Activated naive CD8-positive, alpha-beta T cell treated with anti-CD3 and anti-CD28 coated beads, Interleukin-2, amount 10 ng/mL, durations not matched to agents 7 days and 5 days (primary cell): ENCODE results near the gene PTPRN2. TPM values are rescaled to one million over a fixed set of nuclear protein-coding genes. Genes with fewer than 3 reads are reported as not detected.

Experiments used
- ATAC-seq: fragments of 150-1000 bp; cut with Tn5 transposase; one replicate; pipeline ENCODE4 v1.10.0; 2021; ENCODE audit warnings: low read depth, moderate library complexity
- POLR2A ChIA-PET: fragments of 350-600 bp; sonication (Branson Sonifier 250); formaldehyde crosslinking; loops from one replicate; lab custom pipeline; 2021; ENCODE audit warnings: antibody characterized with exemption; lab: Charles Lee
- DNase-seq: peaks from one replicate; pipeline ENCODE4 v3.0.0; 2021
- H3K27ac Mint-ChIP-seq: one replicate; pipeline ENCODE4 v1.8.0; 2022; ENCODE audit warnings: mild to moderate bottlenecking, mixed read lengths
- H3K27me3 Mint-ChIP-seq: one replicate; pipeline ENCODE4 v1.8.0; 2022; ENCODE audit warnings: mild to moderate bottlenecking, moderate library complexity, mixed read lengths
- H3K36me3 Mint-ChIP-seq: one replicate; pipeline ENCODE4 v1.8.0; 2021; ENCODE audit warnings: mild to moderate bottlenecking, mixed read lengths
- H3K4me1 Mint-ChIP-seq: one replicate; pipeline ENCODE4 v1.8.0; 2021; ENCODE audit warnings: mixed read lengths
- H3K4me3 Mint-ChIP-seq: one replicate; pipeline ENCODE4 v1.8.0; 2022; ENCODE audit warnings: mild to moderate bottlenecking, moderate library complexity, mixed read lengths
- H3K9me3 Mint-ChIP-seq: one replicate; pipeline ENCODE4 v1.8.0; 2021; ENCODE audit warnings: mixed read lengths
- total RNA-seq, 2 experiments: library from RNA; stranded (reverse); gene quantifications; one replicate each; pipeline ENCODE4 v1.2.3, GENCODE V29; 2021

PTPRN2 gene
- total RNA-seq, 2 experiments from 2014 or later, result 4.5 to 4.9 TPM

DNA sequence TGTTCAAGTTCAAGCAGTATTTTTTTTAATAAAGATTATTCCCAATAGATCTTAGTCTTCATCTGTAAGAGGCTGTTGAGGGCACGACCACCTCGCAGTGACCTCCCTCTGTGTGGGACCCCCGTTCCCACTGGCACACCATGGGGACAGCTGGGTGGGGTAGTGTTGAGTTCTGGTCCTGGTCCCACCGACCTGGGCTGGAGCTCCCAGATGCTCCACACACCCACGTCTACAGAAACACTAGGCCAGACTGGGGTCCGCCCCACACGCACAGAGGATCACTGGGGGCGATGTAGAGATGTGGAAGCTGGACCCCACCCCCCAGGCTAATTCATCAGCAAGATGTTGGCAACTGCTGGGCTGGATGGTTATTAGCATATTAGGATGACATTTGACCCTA is 623.6 kb downstream of the PTPRN2 start:
- no peak for ATAC-seq
- Mint-ChIP-seq H3K27ac (no peak overlapping the region), H3K9me3 (peaks cover 9% of the 10 kb centered on the region), H3K4me1 (no peaks in the 10 kb centered on the region), H3K4me3 (no peak overlapping the region), H3K36me3 (no peaks in the 10 kb centered on the region), H3K27me3 (peaks cover 14% of the 10 kb centered on the region)
- no peak for DNase-seq
- POLR2A ChIA-PET, result no interaction called here

GRCh38 chr7:157963526-157963925 is 624.1 kb downstream of the PTPRN2 start:
- ATAC-seq (no peak), DNase-seq (no peak)
- Mint-ChIP-seq H3K9me3 (peaks cover 7% of the 10 kb centered on the region), H3K4me3 (no peak overlapping the region), H3K27me3 (peaks cover 14% of the 10 kb centered on the region), H3K27ac (no peak overlapping the region), H3K4me1 (no peaks in the 10 kb centered on the region), H3K36me3 (no peaks in the 10 kb centered on the region)
- POLR2A ChIA-PET, result no interaction called here

- Mint-ChIP-seq H3K36me3 (no peaks in the 10 kb centered on the region), H3K9me3 (peaks cover 6% of the 10 kb centered on the region), H3K27me3 (peaks cover 14% of the 10 kb centered on the region), H3K4me1 (no peaks in the 10 kb centered on the region), H3K4me3 (no peak overlapping the region), H3K27ac (no peak overlapping the region)
- no peak for DNase-seq
- no peak for ATAC-seq
- POLR2A ChIA-PET, result no interaction called here
Observed at GRCh38 chr7:157962458-157963306, 624.9 kb downstream of the PTPRN2 start.

- DNase-seq (no peak), ATAC-seq (no peak)
- Mint-ChIP-seq H3K27ac (no peak overlapping the region), H3K9me3 (peaks cover 6% of the 10 kb centered on the region), H3K4me3 (no peak overlapping the region), H3K27me3 (peaks cover 14% of the 10 kb centered on the region), H3K36me3 (no peaks in the 10 kb centered on the region), H3K4me1 (no peaks in the 10 kb centered on the region)
- POLR2A ChIA-PET, result no interaction called here
Observed at GRCh38 chr7:157961731-157962457, 625.7 kb downstream of the PTPRN2 start.

DNA sequence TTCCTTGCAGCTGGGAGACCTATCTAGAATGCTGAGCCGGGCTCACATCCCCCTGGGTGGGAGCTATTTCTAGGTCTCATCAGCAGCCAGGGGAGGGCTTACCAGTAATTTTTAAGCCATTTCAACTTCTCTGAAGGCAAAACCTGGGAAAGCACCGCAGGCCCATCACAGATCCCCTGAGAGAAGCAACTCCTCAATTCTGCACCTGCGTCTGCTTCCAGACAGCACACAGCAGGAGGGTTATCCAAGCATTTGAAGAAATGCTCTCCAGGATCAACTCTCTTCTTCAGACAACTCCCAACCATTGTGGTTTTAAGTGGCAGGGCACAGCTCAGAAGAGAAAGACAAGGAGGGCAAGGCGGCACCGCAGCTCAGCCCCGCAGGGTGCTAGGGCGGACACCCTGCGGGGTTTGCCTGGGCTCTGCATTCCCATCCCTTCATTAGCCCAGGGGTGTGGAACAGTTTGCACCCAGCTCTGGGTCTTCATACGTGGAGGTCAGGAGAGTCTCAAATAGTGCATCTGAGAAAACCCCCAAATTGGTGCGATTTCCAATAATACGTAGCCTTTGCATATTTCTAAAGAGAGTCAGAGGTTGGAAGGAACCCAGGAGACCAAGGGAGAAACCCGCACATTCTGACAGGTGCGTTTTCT is 632.1 kb downstream of the PTPRN2 start:
- DNase-seq (no peak), ATAC-seq (no peak)
- peaks cover 5% of the 10 kb centered on the region for H3K27me3 Mint-ChIP-seq
- POLR2A ChIA-PET, result no interaction called here
- H3K36me3 Mint-ChIP-seq, result no peaks in the 10 kb centered on the region
- no peaks in the 10 kb centered on the region for H3K4me1 Mint-ChIP-seq
- peaks cover 4% of the 10 kb centered on the region for H3K9me3 Mint-ChIP-seq
- H3K27ac Mint-ChIP-seq, result no peak overlapping the region
- H3K4me3 Mint-ChIP-seq, result no peak overlapping the region

GRCh38 chr7:157954901-157955300 is 632.7 kb downstream of the PTPRN2 start:
- POLR2A ChIA-PET, result no interaction called here
- Mint-ChIP-seq H3K27ac (no peak overlapping the region), H3K9me3 (peaks cover 4% of the 10 kb centered on the region), H3K4me3 (no peak overlapping the region), H3K4me1 (no peaks in the 10 kb centered on the region), H3K36me3 (no peaks in the 10 kb centered on the region), H3K27me3 (peaks cover 5% of the 10 kb centered on the region)
- DNase-seq (no peak), ATAC-seq (no peak)

GRCh38 chr7:157952841-157953645 is 634.6 kb downstream of the PTPRN2 start:
- no peaks in the 10 kb centered on the region for H3K4me1 Mint-ChIP-seq
- H3K4me3 Mint-ChIP-seq, result no peak overlapping the region
- POLR2A ChIA-PET, result no interaction called here
- DNase-seq, result no peak
- no peaks in the 10 kb centered on the region for H3K36me3 Mint-ChIP-seq
- peaks cover 2% of the 10 kb centered on the region for H3K27me3 Mint-ChIP-seq
- H3K27ac Mint-ChIP-seq, result no peak overlapping the region
- ATAC-seq, result no peak
- H3K9me3 Mint-ChIP-seq, result peaks cover 1% of the 10 kb centered on the region

DNA sequence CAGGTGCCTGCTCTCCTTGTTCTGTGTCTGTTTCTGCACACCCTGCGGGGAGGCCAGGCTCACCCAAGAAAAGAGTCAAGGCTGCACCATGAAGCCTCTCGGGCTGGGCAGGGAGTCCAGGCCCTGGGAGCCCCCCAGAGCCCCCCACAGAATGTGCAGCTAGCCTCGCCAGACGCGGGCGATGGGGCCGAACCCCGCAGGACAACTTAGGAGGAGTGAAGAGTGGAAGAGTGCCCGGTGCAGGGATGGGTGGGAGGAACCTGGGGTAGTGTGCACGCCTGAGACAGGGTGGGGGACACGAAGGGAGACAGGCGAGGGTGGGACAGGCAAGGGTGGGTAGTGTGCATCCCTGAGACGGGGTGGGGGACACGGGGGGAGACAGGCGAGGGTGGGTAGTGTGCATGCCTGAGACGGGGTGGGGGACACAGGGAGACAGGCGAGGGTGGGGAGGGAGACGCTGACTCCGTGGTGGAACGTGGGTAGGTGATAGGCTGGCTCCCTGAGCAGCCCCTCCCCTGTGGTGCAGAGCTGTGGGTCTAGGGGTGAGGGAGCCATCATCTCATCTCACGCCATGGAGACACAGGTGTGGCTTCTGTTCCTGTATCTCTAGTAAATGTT is 635.5 kb downstream of the PTPRN2 start:
- Mint-ChIP-seq H3K4me1 (no peaks in the 10 kb centered on the region), H3K27me3 (peaks cover 2% of the 10 kb centered on the region), H3K27ac (no peak overlapping the region), H3K9me3 (peaks cover 4% of the 10 kb centered on the region), H3K36me3 (no peaks in the 10 kb centered on the region), H3K4me3 (no peak overlapping the region)
- POLR2A ChIA-PET, result no interaction called here
- DNase-seq (no peak), ATAC-seq (no peak)

- POLR2A ChIA-PET, result no interaction called here
- H3K27ac Mint-ChIP-seq, result no peak overlapping the region
- H3K4me1 Mint-ChIP-seq, result no peaks in the 10 kb centered on the region
- H3K27me3 Mint-ChIP-seq, result peaks cover 2% of the 10 kb centered on the region
- ATAC-seq (no peak), DNase-seq (no peak)
- no peaks in the 10 kb centered on the region for H3K36me3 Mint-ChIP-seq
- H3K9me3 Mint-ChIP-seq, result peaks cover 4% of the 10 kb centered on the region
- H3K4me3 Mint-ChIP-seq, result no peak overlapping the region
Observed at GRCh38 chr7:157951300-157952049, 636.1 kb downstream of the PTPRN2 start.

GRCh38 chr7:157949711-157950110 is 637.9 kb downstream of the PTPRN2 start:
- DNase-seq (no peak), ATAC-seq (no peak)
- H3K36me3 Mint-ChIP-seq, result no peaks in the 10 kb centered on the region
- no peak overlapping the region for H3K4me3 Mint-ChIP-seq
- H3K27ac Mint-ChIP-seq, result no peak overlapping the region
- peaks cover 5% of the 10 kb centered on the region for H3K9me3 Mint-ChIP-seq
- H3K27me3 Mint-ChIP-seq, result peaks cover 2% of the 10 kb centered on the region
- no peaks in the 10 kb centered on the region for H3K4me1 Mint-ChIP-seq
- POLR2A ChIA-PET, result no interaction called here

DNA sequence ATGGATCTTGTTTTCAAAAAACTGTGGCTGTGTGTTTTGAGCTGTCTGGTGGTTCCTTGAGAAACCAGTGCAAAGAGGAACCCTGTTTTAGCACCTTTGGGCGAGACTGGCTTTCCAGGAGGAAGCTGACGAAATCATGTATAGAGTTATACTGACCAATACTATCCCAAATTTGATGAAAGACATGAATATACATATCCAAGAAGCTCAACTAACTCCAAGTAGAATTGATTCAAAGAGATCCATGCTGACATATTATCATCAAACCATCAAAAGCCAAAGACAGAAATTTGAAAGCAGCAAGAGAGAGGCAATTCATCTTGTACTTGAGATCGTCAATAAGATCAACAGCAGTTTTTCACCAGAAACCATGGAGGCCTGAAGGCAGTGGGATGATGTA is 640.1 kb downstream of the PTPRN2 start:
- H3K4me3 Mint-ChIP-seq, result no peak overlapping the region
- no peak overlapping the region for H3K27ac Mint-ChIP-seq
- H3K27me3 Mint-ChIP-seq, result peaks cover 2% of the 10 kb centered on the region
- ATAC-seq (no peak), DNase-seq (no peak)
- peaks cover 5% of the 10 kb centered on the region for H3K9me3 Mint-ChIP-seq
- no peaks in the 10 kb centered on the region for H3K4me1 Mint-ChIP-seq
- H3K36me3 Mint-ChIP-seq, result no peaks in the 10 kb centered on the region
- POLR2A ChIA-PET, result no interaction called here

DNA sequence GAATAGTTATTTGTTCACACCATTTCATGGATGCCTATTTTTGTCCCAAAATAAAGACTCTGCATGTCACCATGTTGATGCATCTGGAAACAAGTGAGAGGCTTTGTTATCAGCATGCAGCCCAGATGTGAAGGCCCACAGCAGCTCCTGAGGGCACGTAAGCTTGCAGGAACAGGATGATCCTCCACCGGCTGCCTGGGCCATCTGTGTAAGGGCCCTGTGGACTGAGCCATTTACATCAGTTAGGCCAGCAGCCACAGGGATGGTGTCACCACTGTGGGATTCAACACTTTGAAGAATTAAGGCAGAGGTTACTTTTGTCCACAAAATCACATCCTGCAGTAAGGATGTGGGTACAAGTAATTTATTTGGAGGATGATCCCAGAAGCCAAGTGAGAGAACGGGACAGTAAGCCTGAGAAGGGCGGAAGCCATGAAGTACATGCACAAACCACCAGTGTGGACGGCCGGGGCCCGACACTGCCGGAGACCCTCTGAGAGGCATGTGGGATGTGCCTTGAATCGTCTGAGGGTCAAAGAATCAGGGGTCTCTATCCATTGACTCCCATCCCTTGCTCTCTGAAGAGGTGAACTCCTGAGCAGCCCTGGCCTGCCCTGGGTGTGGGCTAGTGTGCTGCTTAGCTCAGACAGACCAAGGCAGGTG is 641.1 kb downstream of the PTPRN2 start:
- POLR2A ChIA-PET, result no interaction called here
- no peak overlapping the region for H3K27ac Mint-ChIP-seq

More for the DNA sequence above, 641.1 kb downstream of the PTPRN2 start:
- Mint-ChIP-seq H3K27me3 (peaks cover 2% of the 10 kb centered on the region), H3K9me3 (peaks cover 5% of the 10 kb centered on the region), H3K4me1 (no peaks in the 10 kb centered on the region), H3K36me3 (no peaks in the 10 kb centered on the region), H3K4me3 (no peak overlapping the region)
- DNase-seq (no peak), ATAC-seq (no peak)
